GM19324 (cell line): Measurements from ENCODE around the gene PDIA5.
"Not testable (repeated sequence)": the region's sequence is repeated elsewhere in the genome, so short reads cannot be mapped to it uniquely, and the experiment has no call there.

ENCODE experiments used
- ATAC-seq: cut with Tn5 transposase; IDR thresholded peaks from one replicate; pipeline ENCODE4 v1.9.1; 2021; ENCODE audit warnings: mild to moderate bottlenecking, moderate library complexity; ENCODE audit not compliant: unreplicated experiment, low FRiP score

Gene PDIA5

DNA sequence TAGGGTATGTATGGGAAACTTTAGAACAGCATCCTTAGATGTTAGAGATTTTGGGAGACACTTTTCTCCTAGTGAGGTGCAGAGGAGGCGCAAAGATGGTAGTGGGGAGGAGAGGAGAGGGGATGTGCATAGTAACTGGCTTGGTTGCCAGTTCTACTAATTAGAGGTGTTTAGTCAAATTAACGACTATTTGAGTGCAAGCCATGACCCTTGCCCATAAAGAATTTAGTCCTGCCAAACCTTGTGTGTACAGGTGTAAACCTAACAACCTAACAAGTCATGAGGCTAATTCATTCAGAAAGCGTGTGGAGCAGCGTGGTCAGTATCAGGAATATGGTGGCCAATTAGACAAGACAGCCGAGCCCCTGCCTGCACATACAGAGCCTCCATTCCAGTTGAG is 72.7 kb downstream of the PDIA5 start:
- ATAC-seq: no peak

- ATAC-seq: no peak
Observed at GRCh38 chr3:123140550-123140949, 73.7 kb downstream of the PDIA5 start.

GRCh38 chr3:123141276-123141675 is 74.5 kb downstream of the PDIA5 start:
- ATAC-seq: no peak

- no peak for ATAC-seq
Observed at GRCh38 chr3:123143669-123144411, 77.0 kb downstream of the PDIA5 start.

DNA sequence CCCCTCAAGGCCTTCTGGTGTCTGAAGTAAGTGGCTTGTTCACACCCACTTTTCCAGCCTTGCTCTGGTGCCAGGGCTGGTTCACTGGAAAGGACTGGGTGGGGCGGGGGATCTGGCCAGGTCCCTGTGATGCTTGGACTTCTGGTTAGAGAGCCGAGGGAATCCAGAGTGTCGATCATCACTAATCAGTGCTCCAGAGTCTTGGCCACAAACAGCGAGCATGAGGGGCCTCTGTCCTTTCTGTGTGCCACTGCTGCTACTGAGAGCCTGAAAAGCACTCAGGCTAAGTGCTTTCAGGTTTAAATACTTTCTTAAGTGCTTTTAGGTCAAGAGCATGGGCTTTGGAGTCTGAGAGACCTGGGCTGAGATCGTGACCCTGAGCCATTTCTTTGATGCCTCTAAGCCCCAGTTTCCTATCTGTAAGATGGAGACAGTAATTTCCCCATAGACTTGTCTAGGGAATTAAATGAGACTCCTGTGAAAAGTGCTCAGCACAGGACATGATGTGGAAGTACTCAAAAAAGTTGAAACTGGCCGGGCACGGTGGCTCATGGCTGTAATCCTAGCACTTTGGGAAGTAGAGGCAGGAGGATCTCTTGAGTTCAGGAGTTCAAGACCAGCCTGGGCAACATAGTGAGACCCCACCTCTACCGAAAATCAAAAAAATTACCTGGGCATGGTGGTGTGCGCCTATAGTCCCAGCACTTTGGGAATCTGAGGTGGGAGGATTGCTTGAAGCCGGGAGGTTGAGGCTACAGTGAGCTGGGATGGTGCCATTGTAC is 81.1 kb downstream of the PDIA5 start:
- ATAC-seq: no peak

GRCh38 chr3:123148772-123149171 is 81.9 kb downstream of the PDIA5 start:
- no peak for ATAC-seq

GRCh38 chr3:123149525-123149924 is 82.7 kb downstream of the PDIA5 start:
- ATAC-seq: no peak

DNA sequence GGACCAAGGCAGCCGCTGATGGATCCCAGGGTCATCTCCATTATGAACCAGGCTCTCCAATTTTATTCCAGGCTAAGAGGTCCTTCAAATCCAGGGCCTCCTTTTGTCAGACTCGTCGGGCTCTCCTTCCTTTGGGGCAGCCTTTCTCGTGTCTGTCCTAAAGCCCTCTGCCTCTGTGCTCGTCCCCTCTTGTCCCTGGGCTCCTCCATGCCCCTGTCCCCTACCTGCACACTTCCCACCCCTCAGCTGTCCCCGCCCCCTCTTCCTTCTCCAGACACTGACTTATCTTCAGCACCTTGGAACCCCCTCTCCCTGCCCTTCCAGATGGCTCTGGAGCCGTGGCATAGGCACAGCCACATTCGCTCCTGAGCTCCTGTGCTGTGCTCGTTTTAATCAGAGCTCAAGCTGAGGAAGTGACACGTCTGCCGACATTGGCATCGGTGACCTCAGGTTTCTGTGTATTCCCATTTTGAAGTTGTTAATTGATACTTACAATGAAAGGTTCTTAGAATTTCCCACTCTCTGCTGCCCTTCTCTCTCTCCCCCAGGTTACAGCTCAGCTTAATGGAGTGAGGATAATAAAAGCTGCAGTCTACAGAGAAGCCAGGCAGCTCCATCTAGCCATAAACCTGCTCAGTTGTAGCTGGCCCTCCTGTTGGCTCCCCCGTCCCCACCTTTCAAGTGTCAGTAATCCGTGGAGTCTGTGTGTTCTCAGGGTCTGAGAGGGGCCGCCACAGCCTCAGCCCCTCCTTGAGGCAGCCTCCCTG is 83.8 kb downstream of the PDIA5 start:
- no peak for ATAC-seq

DNA sequence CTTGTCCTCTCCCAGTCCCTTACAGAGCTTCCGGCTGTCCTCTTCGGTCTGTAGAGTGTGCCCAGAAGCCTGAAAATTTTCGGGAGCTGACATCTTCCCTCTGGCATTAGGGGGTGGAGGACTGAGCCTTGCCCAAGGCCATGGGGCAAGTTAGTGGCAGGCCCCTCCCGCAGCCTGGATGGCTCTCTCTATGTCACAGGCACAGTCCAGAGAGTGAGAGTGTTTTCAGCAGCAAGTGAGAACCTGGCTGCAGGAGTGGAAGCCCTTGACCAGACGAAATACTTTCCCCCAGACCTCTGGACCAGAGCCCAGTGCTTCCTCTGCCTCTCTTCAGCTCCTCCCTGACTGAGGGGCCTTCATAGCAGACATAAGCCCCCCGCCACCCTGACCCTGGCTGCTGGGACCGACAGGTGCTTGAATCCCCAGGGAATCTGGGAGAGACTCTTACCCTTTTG is 84.5 kb downstream of the PDIA5 start:
- ATAC-seq: no peak

DNA sequence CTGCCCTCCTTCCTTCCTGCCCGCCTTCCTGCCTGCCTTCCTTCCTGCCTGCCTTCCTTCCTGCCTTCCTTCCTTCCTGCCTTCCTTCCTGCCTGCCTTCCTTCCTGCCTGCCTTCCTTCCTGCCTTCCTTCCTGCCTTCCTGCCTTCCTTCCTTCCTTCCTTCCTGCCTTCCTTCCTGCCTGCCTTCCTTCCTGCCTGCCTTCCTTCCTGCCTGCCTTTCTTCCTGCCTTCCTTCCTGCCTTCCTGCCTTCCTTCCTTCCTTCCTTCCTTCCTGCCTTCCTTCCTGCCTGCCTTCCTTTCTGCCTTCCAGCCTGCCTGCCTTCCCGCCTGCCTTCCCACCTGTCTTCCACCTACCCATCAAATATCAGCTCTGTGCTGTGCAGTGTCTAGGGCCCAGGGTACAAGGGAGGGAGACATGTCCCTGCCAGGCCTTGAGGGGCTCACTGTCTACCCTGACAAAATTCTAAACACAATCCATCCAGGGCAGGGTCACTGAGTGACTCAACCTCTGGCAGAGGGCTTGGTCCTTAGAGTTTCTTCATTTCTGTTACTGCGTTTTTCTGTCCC is 85.1 kb downstream of the PDIA5 start:
- ATAC-seq: not testable (repeated sequence)

DNA sequence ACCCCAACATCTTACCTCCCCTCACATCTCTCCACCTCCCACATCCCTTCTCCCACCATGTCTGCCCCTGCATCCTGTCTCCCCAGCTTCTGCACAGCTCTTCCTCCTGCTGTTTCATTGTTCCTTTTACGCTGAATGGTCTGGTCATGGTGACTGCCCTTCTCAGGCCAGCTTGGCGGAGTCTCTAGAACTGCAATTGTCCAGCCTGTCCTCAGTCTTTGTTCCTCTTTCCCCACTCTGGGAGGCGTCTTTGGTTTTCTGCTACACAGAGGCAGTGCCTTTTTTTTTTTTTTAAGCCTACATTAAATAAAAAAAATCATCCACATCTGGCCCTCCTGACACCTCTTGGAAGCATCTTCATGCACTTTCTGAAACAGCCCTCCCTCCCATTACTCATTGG is 85.9 kb downstream of the PDIA5 start:
- ATAC-seq: no peak

GRCh38 chr3:123153125-123154019 is 86.5 kb downstream of the PDIA5 start:
- no peak for ATAC-seq

GRCh38 chr3:123154020-123154985 is 87.5 kb downstream of the PDIA5 start:
- ATAC-seq: no peak

GRCh38 chr3:123155471-123156011 is 88.7 kb downstream of the PDIA5 start:
- no peak for ATAC-seq

DNA sequence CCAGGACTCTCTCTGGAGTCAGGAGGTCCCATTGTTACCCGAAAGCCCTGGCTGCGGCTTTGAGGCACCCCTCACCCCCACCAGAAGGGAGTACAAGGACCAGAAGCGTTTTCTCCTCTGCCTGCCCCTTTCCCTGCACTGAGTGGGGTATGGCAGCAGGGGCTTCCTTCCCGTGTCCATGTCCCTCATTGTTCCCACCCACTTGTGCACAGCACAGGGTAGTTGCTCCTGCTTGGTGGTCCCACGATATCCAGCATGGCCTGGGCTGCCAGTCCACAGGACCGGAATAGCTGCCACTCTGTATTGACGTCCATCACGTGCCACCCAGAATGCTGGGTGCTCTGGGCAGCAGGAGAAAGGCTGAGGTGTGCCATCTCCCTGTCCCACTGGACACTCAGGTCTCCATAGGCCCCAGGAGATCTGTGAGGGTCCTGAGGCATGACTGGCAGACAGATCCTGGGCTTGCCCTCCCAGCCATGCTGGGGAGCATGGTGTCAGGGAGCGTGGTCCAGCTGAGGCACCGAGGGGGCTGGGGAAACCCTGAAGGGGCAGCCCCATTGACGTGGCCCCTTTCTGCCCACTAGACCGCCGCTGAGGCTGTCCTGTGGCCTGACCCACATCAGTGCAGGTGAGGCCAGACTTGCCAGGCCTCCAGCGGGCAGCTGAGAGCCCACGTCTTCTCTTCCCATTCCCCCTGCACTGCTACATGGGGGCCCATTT is 89.6 kb downstream of the PDIA5 start:
- no peak for ATAC-seq

GRCh38 chr3:123157209-123157597 is 90.4 kb downstream of the PDIA5 start:
- ATAC-seq: no peak

- no peak for ATAC-seq
Observed at GRCh38 chr3:123157598-123158287, 90.9 kb downstream of the PDIA5 start.
